HCT116 (cell line): ENCODE measurements around the gene PDGFD. TPM values are rescaled to one million over a fixed set of nuclear protein-coding genes. Genes with fewer than 3 reads are reported as not detected.

ENCODE experiments used
- ATAC-seq: fragments of 200-7000 bp; cut with Tn5 transposase; 2 replicates; pipeline ENCODE4 v1.9.1; 2020; ENCODE audit warnings: mild to moderate bottlenecking, moderate library complexity
- BruUV-seq: library from RNA; stranded (reverse); fragments of 400-500 nt; replicated peaks from 2 replicates; lab custom pipeline; 2021; lab: Mats Ljungman, UMichigan
- CTCF ChIA-PET: fragments of 300-600 bp; sonication (Branson Sonifier 250); formaldehyde crosslinking; loops from one replicate; lab custom pipeline; 2021; ENCODE audit warnings: antibody characterized with exemption; lab: Charles Lee
- POLR2A ChIA-PET: fragments of 300-600, 350-600 bp; sonication (Branson Sonifier 250); formaldehyde crosslinking; loops from one replicate; lab custom pipeline; 2021; ENCODE audit warnings: antibody characterized with exemption; lab: Charles Lee
- RAD21 ChIA-PET, 2 experiments: fragments of 300-600 bp; sonication (Branson Sonifier 250); formaldehyde crosslinking; loops; one replicate each; lab custom pipeline; 2023; ENCODE audit warnings: low total read pairs in 2 of 2; ENCODE audit not compliant: uncharacterized antibody in 2 of 2, unreplicated experiment in 2 of 2, low non-redundant PET in 1 of 2; lab: Charles Lee
- DNase-seq: peaks from one replicate; pipeline ENCODE4 v3.0.0-alpha.2; 2010; ENCODE audit warnings: low read depth, low spot score
- H2AFZ ChIP-seq: fragments of 200-600 bp; shearing (Covaris generic), sonication (generic); 2 replicates; pipeline ENCODE4 v1.6.1; 2017; ENCODE audit warnings: low read depth, mixed run types, mixed read lengths, antibody characterized with exemption, low read length; ENCODE audit not compliant: poor library complexity, severe bottlenecking
- H3K27ac ChIP-seq: 2 replicates; pipeline ENCODE4 v1.5.1; 2012; ENCODE audit warnings: low read depth, low read length
- H3K27me3 ChIP-seq: fragments of 200-600 bp; sonication (generic); 2 replicates; pipeline ENCODE4 v1.6.1; 2016; ENCODE audit warnings: mixed run types, low read length, mixed read lengths; ENCODE audit not compliant: insufficient read depth
- H3K36me3 ChIP-seq, 2 experiments: fragments of 200-500 bp in 1 of 2; fragments of 200-600 bp in 1 of 2; sonication (Bioruptor generic) in 1 of 2; sonication (generic) in 1 of 2; 2 replicates each; pipeline versions ENCODE4 v1.5.1 to v1.6.1; 2014 to 2016; ENCODE audit warnings: low read length in 2 of 2, inconsistent platforms in 1 of 2, mixed read lengths in 1 of 2, mixed run types in 1 of 2; ENCODE audit not compliant: insufficient read depth in 2 of 2, control insufficient read depth in 1 of 2
- H3K4me1 ChIP-seq, 2 experiments: fragments of 200-600 bp in 1 of 2; sonication (generic) in 1 of 2; 2 replicates each; pipeline versions ENCODE4 v1.5.1 to v1.6.1; 2012 to 2017; ENCODE audit warnings: low read length in 2 of 2, inconsistent platforms in 1 of 2, mild to moderate bottlenecking in 1 of 2, mixed read lengths in 1 of 2, mixed run types in 1 of 2, moderate library complexity in 1 of 2; ENCODE audit not compliant: insufficient read depth in 2 of 2, control insufficient read depth in 1 of 2
- H3K4me2 ChIP-seq: fragments of 200-600 bp; sonication (generic); 2 replicates; pipeline ENCODE4 v1.6.1; 2017; ENCODE audit warnings: mixed run types, low read length, mixed read lengths
- H3K4me3 ChIP-seq, 2 experiments: fragments of 200-600 bp in 1 of 2; sonication (generic) in 1 of 2; replicated peaks in 1 of 2; 2 replicates each; pipeline ENCODE4 v1.5.1; 2011 to 2016; ENCODE audit warnings: low read length in 2 of 2, control low read depth in 1 of 2, low read depth in 1 of 2, mild to moderate bottlenecking in 1 of 2, mixed read lengths in 1 of 2, mixed run types in 1 of 2
- H3K79me2 ChIP-seq: fragments of 200-600 bp; sonication (generic); 2 replicates; pipeline ENCODE4 v1.6.1; 2017; ENCODE audit warnings: mild to moderate bottlenecking, mixed run types, low read length, moderate library complexity, mixed read lengths; ENCODE audit not compliant: insufficient read depth
- H3K9ac ChIP-seq: fragments of 200-600 bp; sonication (generic); 2 replicates; pipeline ENCODE4 v1.6.1; 2016; ENCODE audit warnings: low read length, mixed read lengths
- H3K9me2 ChIP-seq: fragments of 200-600 bp; sonication (generic), shearing (Covaris generic); 2 replicates; pipeline ENCODE4 v1.6.1; 2017; ENCODE audit warnings: mixed run types, mild to moderate bottlenecking, moderate library complexity; ENCODE audit not compliant: insufficient read depth
- H3K9me3 ChIP-seq, 2 experiments: fragments of 200-500 bp in 1 of 2; fragments of 200-600 bp in 1 of 2; sonication (Bioruptor generic) in 1 of 2; sonication (generic) in 1 of 2; 2 replicates each; pipeline ENCODE4 v1.6.1; 2014 to 2017; ENCODE audit warnings: low read length in 2 of 2, mixed read lengths in 2 of 2, inconsistent platforms in 1 of 2, low read depth in 1 of 2, mild to moderate bottlenecking in 1 of 2, mixed run types in 1 of 2, moderate library complexity in 1 of 2; ENCODE audit not compliant: control insufficient read depth in 1 of 2, insufficient read depth in 1 of 2
- H4K20me1 ChIP-seq: fragments of 200-600 bp; sonication (generic), shearing (Covaris generic); 2 replicates; pipeline ENCODE4 v1.6.1; 2017; ENCODE audit warnings: mixed run types, mild to moderate bottlenecking, moderate library complexity; ENCODE audit not compliant: insufficient read depth
- CEBPB ChIP-seq: IDR thresholded peaks from 2 replicates; pipeline ENCODE4 v1.6.1; 2012; ENCODE audit warnings: low read depth
- EGR1 ChIP-seq: IDR thresholded peaks from 2 replicates; pipeline ENCODE4 v1.6.1; 2012; ENCODE audit warnings: low read depth
- ELF1 ChIP-seq: IDR thresholded peaks from 2 replicates; pipeline ENCODE4 v1.6.1; 2012; ENCODE audit warnings: low read depth, borderline replicate concordance
- EZH2 ChIP-seq: fragments of 200-600 bp; sonication (generic); IDR thresholded peaks from 2 replicates; pipeline ENCODE4 v1.6.1; 2017; ENCODE audit warnings: antibody characterized with exemption, mixed run types
- JUND ChIP-seq: IDR thresholded peaks from 2 replicates; pipeline ENCODE4 v1.6.1; 2012
- POLR2A ChIP-seq: IDR thresholded peaks from 2 replicates; pipeline ENCODE4 v1.7.0; 2011; ENCODE audit warnings: borderline replicate concordance; ENCODE audit not compliant: insufficient read depth, insufficient read length; ENCODE audit errors: extremely low read depth
- RAD21 ChIP-seq: IDR thresholded peaks from 2 replicates; pipeline ENCODE4 v1.6.1; 2012; ENCODE audit warnings: low read depth, mild to moderate bottlenecking
- SIN3A ChIP-seq: IDR thresholded peaks from 2 replicates; pipeline ENCODE4 v1.6.1; 2012; ENCODE audit warnings: low read depth
- SP1 ChIP-seq: IDR thresholded peaks from 2 replicates; pipeline ENCODE4 v1.6.1; 2012; ENCODE audit warnings: low read depth
- TCF7L2 ChIP-seq: IDR thresholded peaks from 2 replicates; pipeline ENCODE4 v1.7.0; 2011; ENCODE audit warnings: borderline replicate concordance, inconsistent platforms; ENCODE audit not compliant: insufficient read depth, insufficient read length; ENCODE audit errors: extremely low read depth
- YY1 ChIP-seq: IDR thresholded peaks from 2 replicates; pipeline ENCODE4 v1.6.1; 2011; ENCODE audit warnings: low read length, low read depth, moderate library complexity, mild to moderate bottlenecking; ENCODE audit not compliant: insufficient replicate concordance; ENCODE audit errors: extremely low read depth
- ZFX ChIP-seq: fragments of 450-650 bp; IDR thresholded peaks from 2 replicates; pipeline ENCODE4 v1.6.1; 2017
- intact Hi-C: fragments of 100-400 bp; cut with micrococcal nuclease; formaldehyde crosslinking; loops from 2 replicates; pipeline ENCODE4 v1.10.0; 2022
- total RNA-seq: library from RNA; stranded (reverse); gene quantifications from one replicate; pipeline ENCODE4 v1.2.1, GENCODE V29; 2021; ENCODE audit not compliant: unreplicated experiment
- TF ChIP-seq, protein P1 (sequence below), 3 experiments: fragments of 200-600 bp in 1 of 3; sonication (generic) in 1 of 3; IDR thresholded peaks in 2 of 3; conservative IDR thresholded peaks in 1 of 3; 2 replicates each; pipeline ENCODE4 v1.5.1; 2012 to 2017; ENCODE audit warnings: low read depth in 2 of 3, low read length in 2 of 3, antibody characterized with exemption in 1 of 3, borderline replicate concordance in 1 of 3, control low read depth in 1 of 3, mild to moderate bottlenecking in 1 of 3, mixed read lengths in 1 of 3, mixed run types in 1 of 3, moderate library complexity in 1 of 3; ENCODE audit not compliant: insufficient read depth in 1 of 3
- TF ChIP-seq, protein P2 (sequence below): IDR thresholded peaks from 2 replicates; pipeline ENCODE4 v1.6.1; 2012
- TF ChIP-seq, protein P3 (sequence below): IDR thresholded peaks from 2 replicates; pipeline ENCODE4 v1.6.1; 2012
- TF ChIP-seq, protein P4 (sequence below): IDR thresholded peaks from 2 replicates; pipeline ENCODE4 v1.6.1; 2012; ENCODE audit warnings: low read depth

The PDGFD gene
- total RNA-seq, 1 experiment from 2014 or later: 0.34 TPM

DNA sequence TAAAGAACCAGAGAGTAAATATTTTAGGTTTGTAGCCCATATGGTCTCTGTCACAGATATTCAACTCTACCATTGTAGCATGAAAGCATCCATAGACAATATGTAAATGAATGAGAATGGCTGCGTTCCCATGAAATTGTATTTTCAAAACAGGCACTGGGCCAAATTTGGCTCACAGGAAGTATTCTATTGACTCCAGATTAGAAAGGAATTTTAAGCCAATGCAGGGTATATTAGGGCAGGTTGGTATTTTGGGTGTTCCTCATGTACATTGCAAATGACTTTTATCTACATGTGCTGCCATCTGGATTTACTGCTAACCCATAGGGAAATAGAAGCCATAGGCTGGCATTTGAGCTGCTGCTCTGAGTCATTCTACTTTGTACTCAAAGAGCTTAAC is 35.1 kb upstream of the PDGFD start:
- Histone ChIP-seq H2AFZ (no peak overlapping the region), H3K27me3 (no peaks in the 10 kb centered on the region), H3K4me2 (no peak overlapping the region), H4K20me1 (no peaks in the 10 kb centered on the region), H3K4me1 (no peaks in the 10 kb centered on the region), H3K9me2 (no peaks in the 10 kb centered on the region), H3K36me3 (no peaks in the 10 kb centered on the region), H3K79me2 (no peaks in the 10 kb centered on the region), H3K9ac (no peak overlapping the region), H3K9me3 (no peaks in the 10 kb centered on the region), H3K27ac (no peak overlapping the region), H3K4me3 (no peak overlapping the region)
- BruUV-seq: no TSS peak
- CTCF ChIA-PET: no interaction called here
- DNase-seq: no peak
- POLR2A ChIA-PET: no interaction called here
- intact Hi-C loops: no loop called here
- no peak for ATAC-seq
- TF ChIP-seq ZFX: no peak
- no peak for TF ChIP-seq CEBPB
- TF ChIP-seq, protein P1, sequence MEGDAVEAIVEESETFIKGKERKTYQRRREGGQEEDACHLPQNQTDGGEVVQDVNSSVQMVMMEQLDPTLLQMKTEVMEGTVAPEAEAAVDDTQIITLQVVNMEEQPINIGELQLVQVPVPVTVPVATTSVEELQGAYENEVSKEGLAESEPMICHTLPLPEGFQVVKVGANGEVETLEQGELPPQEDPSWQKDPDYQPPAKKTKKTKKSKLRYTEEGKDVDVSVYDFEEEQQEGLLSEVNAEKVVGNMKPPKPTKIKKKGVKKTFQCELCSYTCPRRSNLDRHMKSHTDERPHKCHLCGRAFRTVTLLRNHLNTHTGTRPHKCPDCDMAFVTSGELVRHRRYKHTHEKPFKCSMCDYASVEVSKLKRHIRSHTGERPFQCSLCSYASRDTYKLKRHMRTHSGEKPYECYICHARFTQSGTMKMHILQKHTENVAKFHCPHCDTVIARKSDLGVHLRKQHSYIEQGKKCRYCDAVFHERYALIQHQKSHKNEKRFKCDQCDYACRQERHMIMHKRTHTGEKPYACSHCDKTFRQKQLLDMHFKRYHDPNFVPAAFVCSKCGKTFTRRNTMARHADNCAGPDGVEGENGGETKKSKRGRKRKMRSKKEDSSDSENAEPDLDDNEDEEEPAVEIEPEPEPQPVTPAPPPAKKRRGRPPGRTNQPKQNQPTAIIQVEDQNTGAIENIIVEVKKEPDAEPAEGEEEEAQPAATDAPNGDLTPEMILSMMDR (IDR thresholded peaks at IDR 0.05 in 2 of 3, conservative IDR thresholded peaks at IDR 0.05 in 1 of 3; ENCODE audit: borderline replicate concordance in 1 of 3, insufficient read depth in 1 of 3, low read depth in 2 of 3, low read length in 2 of 3): no peak
- no peak for TF ChIP-seq RAD21
- RAD21 ChIA-PET: no interaction called here

DNA sequence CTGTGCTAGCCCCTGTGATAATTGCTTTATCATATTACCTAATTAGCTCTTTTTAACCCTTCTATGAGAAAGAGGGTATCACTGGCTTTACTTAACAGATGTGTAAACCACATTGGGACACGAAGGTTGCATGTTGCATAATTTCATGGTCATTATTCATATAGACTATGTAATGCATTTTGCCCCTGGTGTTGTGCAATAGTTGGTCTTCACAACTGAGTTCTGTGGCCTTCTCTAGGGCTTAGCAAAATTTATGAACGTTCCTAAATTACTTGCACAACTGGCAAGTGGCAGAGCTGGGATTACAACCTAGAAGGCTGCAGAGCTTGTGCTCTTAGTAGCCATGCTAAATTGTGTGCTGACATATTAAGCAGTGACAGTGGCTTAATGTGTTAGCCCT is 34.6 kb upstream of the PDGFD start:
- Histone ChIP-seq H2AFZ (no peak overlapping the region), H3K4me2 (no peak overlapping the region), H3K4me3 (no peak overlapping the region), H3K9me3 (no peaks in the 10 kb centered on the region), H4K20me1 (no peaks in the 10 kb centered on the region), H3K9ac (no peak overlapping the region), H3K4me1 (no peaks in the 10 kb centered on the region), H3K27ac (no peak overlapping the region), H3K9me2 (no peaks in the 10 kb centered on the region), H3K27me3 (no peaks in the 10 kb centered on the region), H3K79me2 (no peaks in the 10 kb centered on the region), H3K36me3 (no peaks in the 10 kb centered on the region)
- ATAC-seq: no peak
- intact Hi-C loops: no loop called here
- RAD21 ChIA-PET: no interaction called here
- CTCF ChIA-PET: no interaction called here
- POLR2A ChIA-PET: no interaction called here
- no peak for DNase-seq
- BruUV-seq: no TSS peak
- TF ChIP-seq, protein P2, sequence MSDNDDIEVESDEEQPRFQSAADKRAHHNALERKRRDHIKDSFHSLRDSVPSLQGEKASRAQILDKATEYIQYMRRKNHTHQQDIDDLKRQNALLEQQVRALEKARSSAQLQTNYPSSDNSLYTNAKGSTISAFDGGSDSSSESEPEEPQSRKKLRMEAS: no peak
- TF ChIP-seq RAD21: no peak
- no peak for TF ChIP-seq EGR1
- TF ChIP-seq EZH2: no peak
- no peak for TF ChIP-seq JUND
- TF ChIP-seq POLR2A: no peak
- TF ChIP-seq, protein P3, sequence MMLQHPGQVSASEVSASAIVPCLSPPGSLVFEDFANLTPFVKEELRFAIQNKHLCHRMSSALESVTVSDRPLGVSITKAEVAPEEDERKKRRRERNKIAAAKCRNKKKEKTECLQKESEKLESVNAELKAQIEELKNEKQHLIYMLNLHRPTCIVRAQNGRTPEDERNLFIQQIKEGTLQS: no peak
- TF ChIP-seq, protein P4, sequence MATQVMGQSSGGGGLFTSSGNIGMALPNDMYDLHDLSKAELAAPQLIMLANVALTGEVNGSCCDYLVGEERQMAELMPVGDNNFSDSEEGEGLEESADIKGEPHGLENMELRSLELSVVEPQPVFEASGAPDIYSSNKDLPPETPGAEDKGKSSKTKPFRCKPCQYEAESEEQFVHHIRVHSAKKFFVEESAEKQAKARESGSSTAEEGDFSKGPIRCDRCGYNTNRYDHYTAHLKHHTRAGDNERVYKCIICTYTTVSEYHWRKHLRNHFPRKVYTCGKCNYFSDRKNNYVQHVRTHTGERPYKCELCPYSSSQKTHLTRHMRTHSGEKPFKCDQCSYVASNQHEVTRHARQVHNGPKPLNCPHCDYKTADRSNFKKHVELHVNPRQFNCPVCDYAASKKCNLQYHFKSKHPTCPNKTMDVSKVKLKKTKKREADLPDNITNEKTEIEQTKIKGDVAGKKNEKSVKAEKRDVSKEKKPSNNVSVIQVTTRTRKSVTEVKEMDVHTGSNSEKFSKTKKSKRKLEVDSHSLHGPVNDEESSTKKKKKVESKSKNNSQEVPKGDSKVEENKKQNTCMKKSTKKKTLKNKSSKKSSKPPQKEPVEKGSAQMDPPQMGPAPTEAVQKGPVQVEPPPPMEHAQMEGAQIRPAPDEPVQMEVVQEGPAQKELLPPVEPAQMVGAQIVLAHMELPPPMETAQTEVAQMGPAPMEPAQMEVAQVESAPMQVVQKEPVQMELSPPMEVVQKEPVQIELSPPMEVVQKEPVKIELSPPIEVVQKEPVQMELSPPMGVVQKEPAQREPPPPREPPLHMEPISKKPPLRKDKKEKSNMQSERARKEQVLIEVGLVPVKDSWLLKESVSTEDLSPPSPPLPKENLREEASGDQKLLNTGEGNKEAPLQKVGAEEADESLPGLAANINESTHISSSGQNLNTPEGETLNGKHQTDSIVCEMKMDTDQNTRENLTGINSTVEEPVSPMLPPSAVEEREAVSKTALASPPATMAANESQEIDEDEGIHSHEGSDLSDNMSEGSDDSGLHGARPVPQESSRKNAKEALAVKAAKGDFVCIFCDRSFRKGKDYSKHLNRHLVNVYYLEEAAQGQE: no peak
- no peak for TF ChIP-seq CEBPB
- no peak for TF ChIP-seq TCF7L2
- no peak for TF ChIP-seq SP1
- no peak for TF ChIP-seq YY1
- no peak for TF ChIP-seq ZFX
- TF ChIP-seq ELF1: no peak
- TF ChIP-seq SIN3A: no peak
